NB4 (cell line): Measurements from ENCODE around the gene GRHL1.

Source experiments
- MYC ChIP-seq: IDR thresholded peaks from 2 replicates; pipeline ENCODE4 v1.6.1; 2011; ENCODE audit warnings: low read depth, low read length
- POLR2A ChIP-seq: IDR thresholded peaks from 2 replicates; pipeline ENCODE4 v1.6.1; 2011; ENCODE audit warnings: mild to moderate bottlenecking; ENCODE audit not compliant: insufficient read length; ENCODE audit errors: extremely low read depth
- TF ChIP-seq, protein P1 (sequence below): IDR thresholded peaks from one replicate; pipeline ENCODE4 v1.5.1; 2012; ENCODE audit warnings: low read depth, low read length
- TF ChIP-seq, protein P2 (sequence below): IDR thresholded peaks from 2 replicates; pipeline ENCODE4 v1.6.1; 2011; ENCODE audit warnings: low read depth, low read length

DNA sequence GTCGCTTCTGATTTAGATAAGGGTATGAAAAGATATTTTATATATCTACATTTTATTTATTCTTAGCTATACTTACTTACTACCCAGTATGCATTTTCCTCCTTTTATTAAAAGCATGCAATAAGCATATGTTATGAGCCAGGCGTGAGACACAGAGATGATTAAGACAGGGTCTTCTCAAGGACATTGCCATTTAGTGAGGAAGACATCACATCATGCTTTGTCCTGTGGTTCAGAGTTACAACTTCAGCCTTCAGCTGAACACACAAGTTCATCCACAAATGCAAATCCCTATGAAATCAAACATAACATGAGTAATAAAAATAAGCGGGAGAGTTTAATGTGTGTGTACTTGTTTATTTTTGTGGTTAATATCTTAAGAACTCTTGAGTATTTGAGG, 30.2 kb downstream of the GRHL1 start:
- TF ChIP-seq, protein P1, sequence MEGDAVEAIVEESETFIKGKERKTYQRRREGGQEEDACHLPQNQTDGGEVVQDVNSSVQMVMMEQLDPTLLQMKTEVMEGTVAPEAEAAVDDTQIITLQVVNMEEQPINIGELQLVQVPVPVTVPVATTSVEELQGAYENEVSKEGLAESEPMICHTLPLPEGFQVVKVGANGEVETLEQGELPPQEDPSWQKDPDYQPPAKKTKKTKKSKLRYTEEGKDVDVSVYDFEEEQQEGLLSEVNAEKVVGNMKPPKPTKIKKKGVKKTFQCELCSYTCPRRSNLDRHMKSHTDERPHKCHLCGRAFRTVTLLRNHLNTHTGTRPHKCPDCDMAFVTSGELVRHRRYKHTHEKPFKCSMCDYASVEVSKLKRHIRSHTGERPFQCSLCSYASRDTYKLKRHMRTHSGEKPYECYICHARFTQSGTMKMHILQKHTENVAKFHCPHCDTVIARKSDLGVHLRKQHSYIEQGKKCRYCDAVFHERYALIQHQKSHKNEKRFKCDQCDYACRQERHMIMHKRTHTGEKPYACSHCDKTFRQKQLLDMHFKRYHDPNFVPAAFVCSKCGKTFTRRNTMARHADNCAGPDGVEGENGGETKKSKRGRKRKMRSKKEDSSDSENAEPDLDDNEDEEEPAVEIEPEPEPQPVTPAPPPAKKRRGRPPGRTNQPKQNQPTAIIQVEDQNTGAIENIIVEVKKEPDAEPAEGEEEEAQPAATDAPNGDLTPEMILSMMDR: no peak
- no peak for TF ChIP-seq POLR2A
- TF ChIP-seq, protein P2, sequence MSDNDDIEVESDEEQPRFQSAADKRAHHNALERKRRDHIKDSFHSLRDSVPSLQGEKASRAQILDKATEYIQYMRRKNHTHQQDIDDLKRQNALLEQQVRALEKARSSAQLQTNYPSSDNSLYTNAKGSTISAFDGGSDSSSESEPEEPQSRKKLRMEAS: no peak
- no peak for TF ChIP-seq MYC
